Neutrophil (primary cell): ENCODE measurements around the gene SMIM8.

ENCODE experiments used
- H3K27ac ChIP-seq: fragments of 200-600 bp; sonication (generic); 2 replicates; pipeline ENCODE4 v1.5.1; 2016; ENCODE audit warnings: mild to moderate bottlenecking, moderate library complexity
- H3K27me3 ChIP-seq: fragments of 200-600 bp; sonication (generic); 2 replicates; pipeline ENCODE4 v1.6.0; 2016; ENCODE audit warnings: mild to moderate bottlenecking
- H3K36me3 ChIP-seq: fragments of 200-600 bp; sonication (generic); 2 replicates; pipeline ENCODE4 v1.5.1; 2017
- H3K4me1 ChIP-seq, 2 experiments: fragments of 200-600 bp in 1 of 2; sonication (generic) in 1 of 2; 1 replicate in 1 of 2; 2 replicates in 1 of 2; pipeline versions ENCODE4 v1.5.1 to v1.6.1; 2013 to 2016; ENCODE audit warnings: low read depth in 1 of 2, low read length in 1 of 2, mild to moderate bottlenecking in 1 of 2, moderate library complexity in 1 of 2; ENCODE audit not compliant: control insufficient read depth in 1 of 2, insufficient read depth in 1 of 2
- H3K4me3 ChIP-seq, 2 experiments: fragments of 200-600 bp in 1 of 2; sonication (generic) in 1 of 2; 1 replicate in 1 of 2; 2 replicates in 1 of 2; pipeline ENCODE4 v1.5.1; 2013 to 2016; ENCODE audit warnings: low read depth in 1 of 2, low read length in 1 of 2, mild to moderate bottlenecking in 1 of 2, moderate library complexity in 1 of 2
- H3K9me3 ChIP-seq: fragments of 200-600 bp; sonication (generic); 2 replicates; pipeline ENCODE4 v1.5.1; 2016
- TF ChIP-seq, protein P1 (sequence below): fragments of 200-600 bp; sonication (generic); IDR thresholded peaks from 2 replicates; pipeline ENCODE4 v1.5.1; 2016; ENCODE audit warnings: antibody characterized with exemption

Gene SMIM8

DNA sequence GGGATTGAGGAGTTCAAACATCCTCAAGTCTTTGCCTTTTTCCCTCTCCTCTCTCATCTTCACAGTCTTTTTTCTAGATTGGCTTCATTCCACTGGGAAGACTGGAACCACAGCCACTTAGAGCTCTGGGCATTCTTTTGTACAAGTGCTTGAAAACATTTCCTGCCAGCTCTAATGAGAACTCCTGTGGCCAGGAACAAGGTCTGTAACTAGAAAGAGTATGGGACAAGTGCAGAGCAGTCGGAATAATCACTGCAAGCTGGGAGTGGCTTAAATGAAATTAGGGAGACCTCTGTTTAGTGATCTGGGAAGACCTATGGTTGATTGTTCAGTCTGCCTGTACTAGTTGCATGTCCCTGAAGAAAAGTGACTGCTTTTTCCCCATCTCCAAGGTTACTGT lies 41.0 kb upstream of the SMIM8 start:
- no peaks in the 10 kb centered on the region for H3K9me3 ChIP-seq
- no peaks in the 10 kb centered on the region for H3K36me3 ChIP-seq
- TF ChIP-seq, protein P1, sequence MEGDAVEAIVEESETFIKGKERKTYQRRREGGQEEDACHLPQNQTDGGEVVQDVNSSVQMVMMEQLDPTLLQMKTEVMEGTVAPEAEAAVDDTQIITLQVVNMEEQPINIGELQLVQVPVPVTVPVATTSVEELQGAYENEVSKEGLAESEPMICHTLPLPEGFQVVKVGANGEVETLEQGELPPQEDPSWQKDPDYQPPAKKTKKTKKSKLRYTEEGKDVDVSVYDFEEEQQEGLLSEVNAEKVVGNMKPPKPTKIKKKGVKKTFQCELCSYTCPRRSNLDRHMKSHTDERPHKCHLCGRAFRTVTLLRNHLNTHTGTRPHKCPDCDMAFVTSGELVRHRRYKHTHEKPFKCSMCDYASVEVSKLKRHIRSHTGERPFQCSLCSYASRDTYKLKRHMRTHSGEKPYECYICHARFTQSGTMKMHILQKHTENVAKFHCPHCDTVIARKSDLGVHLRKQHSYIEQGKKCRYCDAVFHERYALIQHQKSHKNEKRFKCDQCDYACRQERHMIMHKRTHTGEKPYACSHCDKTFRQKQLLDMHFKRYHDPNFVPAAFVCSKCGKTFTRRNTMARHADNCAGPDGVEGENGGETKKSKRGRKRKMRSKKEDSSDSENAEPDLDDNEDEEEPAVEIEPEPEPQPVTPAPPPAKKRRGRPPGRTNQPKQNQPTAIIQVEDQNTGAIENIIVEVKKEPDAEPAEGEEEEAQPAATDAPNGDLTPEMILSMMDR: no peak
- H3K4me3 ChIP-seq: no peak overlapping the region
- no peaks in the 10 kb centered on the region for H3K27me3 ChIP-seq
- H3K27ac ChIP-seq: no peak overlapping the region
- H3K4me1 ChIP-seq: peaks cover 22 to 24% of the 10 kb centered on the region in 2 experiments

DNA sequence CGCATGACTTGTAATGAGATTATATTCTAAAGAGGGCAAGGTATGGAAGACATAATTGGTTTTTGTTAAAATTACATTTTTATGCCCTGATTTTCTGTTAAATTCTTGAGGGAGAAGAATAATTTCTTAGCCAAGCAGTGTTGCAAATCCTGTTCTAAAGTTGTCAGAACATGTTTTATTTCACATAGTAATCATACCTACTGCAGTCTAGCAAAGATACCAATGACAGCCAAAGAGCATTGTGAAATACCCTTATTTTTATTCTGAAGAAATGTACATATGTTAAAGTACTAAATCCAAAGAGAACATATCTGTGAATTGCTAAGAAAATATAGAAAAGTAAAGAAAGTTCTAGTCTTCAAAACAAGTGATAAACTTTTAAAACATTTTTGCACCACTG lies 39.6 kb upstream of the SMIM8 start:
- TF ChIP-seq, protein P1: no peak
- no peak overlapping the region for H3K4me3 ChIP-seq
- H3K27me3 ChIP-seq: no peaks in the 10 kb centered on the region
- no peaks in the 10 kb centered on the region for H3K36me3 ChIP-seq
- no peaks in the 10 kb centered on the region for H3K9me3 ChIP-seq
- peaks cover 35 to 37% of the 10 kb centered on the region in 2 experiments for H3K4me1 ChIP-seq
- no peak overlapping the region for H3K27ac ChIP-seq

DNA sequence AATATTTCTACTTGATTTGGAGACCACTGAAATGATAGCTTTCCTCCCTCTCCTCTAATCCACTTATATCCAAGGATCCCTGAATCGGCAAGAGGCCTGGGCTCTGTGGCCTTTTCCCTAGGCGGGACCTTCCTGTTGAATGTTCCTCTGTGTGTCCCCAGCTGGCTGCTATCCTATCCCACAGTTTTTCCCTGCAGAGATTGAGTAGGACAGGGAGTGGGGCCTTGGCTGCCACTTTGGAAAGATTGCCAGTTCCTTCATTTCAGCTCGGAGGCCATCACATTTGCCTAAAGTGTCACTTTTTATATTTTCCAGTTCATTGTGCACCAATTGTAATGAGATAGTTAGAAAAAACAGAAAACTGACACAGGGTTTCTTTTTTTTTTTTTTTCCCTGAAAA lies 38.9 kb upstream of the SMIM8 start:
- H3K27me3 ChIP-seq: no peaks in the 10 kb centered on the region
- no peaks in the 10 kb centered on the region for H3K9me3 ChIP-seq
- no peak overlapping the region for H3K4me3 ChIP-seq
- no peaks in the 10 kb centered on the region for H3K36me3 ChIP-seq
- TF ChIP-seq, protein P1: no peak
- H3K4me1 ChIP-seq: peaks cover 42 to 44% of the 10 kb centered on the region in 2 experiments
- no peak overlapping the region for H3K27ac ChIP-seq

DNA sequence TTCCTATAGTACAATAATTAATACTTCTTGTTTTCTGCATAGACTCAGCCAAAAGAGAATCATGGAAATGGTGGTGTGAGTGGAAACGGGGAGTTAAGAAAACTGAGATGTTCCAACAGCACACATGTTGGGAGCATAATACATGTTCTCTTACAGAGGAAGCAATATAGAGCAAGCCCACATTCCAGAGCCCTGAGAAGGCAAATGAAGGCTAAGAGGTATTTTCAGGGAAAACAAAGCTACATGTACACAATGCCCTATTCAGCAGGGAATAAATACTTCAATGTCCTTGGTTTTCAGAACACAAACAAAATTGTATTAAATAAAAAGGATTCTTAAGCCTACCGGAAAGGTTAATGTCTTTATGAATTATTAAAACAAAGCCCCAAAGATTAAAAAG lies 35.1 kb upstream of the SMIM8 start:
- H3K36me3 ChIP-seq: no peaks in the 10 kb centered on the region
- peaks cover 64 to 67% of the 10 kb centered on the region in 2 experiments for H3K4me1 ChIP-seq
- H3K27me3 ChIP-seq: no peaks in the 10 kb centered on the region
- H3K4me3 ChIP-seq: no peak overlapping the region
- peak overlapping the region; percentile 76 for H3K27ac ChIP-seq
- H3K9me3 ChIP-seq: no peaks in the 10 kb centered on the region
- TF ChIP-seq, protein P1: no peak

DNA sequence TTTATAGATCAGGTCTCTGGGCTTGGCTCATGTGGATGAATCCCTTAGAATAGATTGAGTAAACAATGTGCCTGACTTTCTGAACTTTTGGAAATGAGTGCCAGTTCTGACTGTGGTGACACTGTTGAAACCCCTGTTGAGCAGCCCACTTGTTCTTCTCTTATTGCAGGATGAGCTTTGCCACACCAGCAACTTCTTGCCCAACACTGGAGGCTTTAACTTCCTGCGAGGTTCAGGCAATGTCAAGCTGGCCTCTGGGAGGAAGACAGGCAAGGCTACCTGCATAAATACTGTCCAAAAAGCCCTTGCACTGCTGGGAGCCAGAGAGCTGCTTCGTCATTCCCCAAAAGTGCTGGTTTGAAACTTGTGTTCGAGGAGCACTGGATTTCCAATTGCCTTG lies 32.8 kb upstream of the SMIM8 start:
- Histone ChIP-seq H3K27me3 (no peaks in the 10 kb centered on the region), H3K4me3 (no peak overlapping the region), H3K9me3 (no peaks in the 10 kb centered on the region), H3K36me3 (no peaks in the 10 kb centered on the region), H3K4me1 (peaks cover 61 to 71% of the 10 kb centered on the region in 2 experiments), H3K27ac (peak overlapping the region; percentile 76)
- TF ChIP-seq, protein P1: no peak

DNA sequence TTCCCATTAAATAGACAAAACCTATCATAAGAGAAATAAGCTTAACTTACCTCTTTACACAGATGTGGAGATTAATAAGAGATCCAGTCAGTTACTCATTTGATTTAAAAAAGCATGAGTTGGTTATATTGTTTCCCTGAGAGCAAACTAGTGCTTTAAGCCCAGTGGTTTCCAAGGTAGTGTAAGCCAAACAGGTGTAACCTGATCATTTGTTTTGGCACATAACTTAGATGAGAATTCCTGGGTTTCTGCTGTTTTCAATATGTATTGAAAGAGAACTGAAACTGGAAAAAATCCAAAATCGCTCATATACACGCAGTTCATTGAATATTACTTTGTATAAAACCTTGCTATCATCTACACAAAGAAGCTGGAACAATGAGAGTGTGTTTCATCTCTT lies 30.5 kb upstream of the SMIM8 start:
- Histone ChIP-seq H3K9me3 (no peaks in the 10 kb centered on the region), H3K27me3 (no peaks in the 10 kb centered on the region), H3K4me3 (no peak overlapping the region), H3K36me3 (no peaks in the 10 kb centered on the region), H3K27ac (no peak overlapping the region), H3K4me1 (peaks cover 44 to 59% of the 10 kb centered on the region in 2 experiments)
- TF ChIP-seq, protein P1: no peak
